HS-27A (cell line): ENCODE data around the gene HMG20B.

Experiments used
- DNase-seq: peaks from one replicate; pipeline ENCODE4 v3.0.0-alpha.2; 2012; ENCODE audit warnings: low read depth, missing footprints

HMG20B gene

GRCh38 chr19:3620817-3621547 is 48.2 kb downstream of the HMG20B start:
- no peak for DNase-seq

- DNase-seq = no peak
These were observed 48.9 kb downstream of the HMG20B start for GRCh38 chr19:3621689-3622088.

- no peak for DNase-seq
These were observed 49.5 kb downstream of the HMG20B start for GRCh38 chr19:3622224-3622623.

- DNase-seq = no peak
These were observed 51.0 kb downstream of the HMG20B start for GRCh38 chr19:3623716-3624115.

GRCh38 chr19:3625996-3626472 is 53.3 kb downstream of the HMG20B start:
- no peak for DNase-seq

- peak; percentile 92 for DNase-seq
These were observed 54.0 kb downstream of the HMG20B start, which contains the start of gene CACTIN for GRCh38 chr19:3626473-3627350. CACTIN (minus strand) TSS chr19:3626790; CDS start chr19:3626762, 28 bp downstream.

- no peak for DNase-seq
These were observed 54.6 kb downstream of the HMG20B start for GRCh38 chr19:3627351-3627723.
